Right lobe of liver (tissue), 4 donors: ENCODE data around the gene MAN2B2.

ENCODE experiments used
- CTCF ChIP-seq, 4 donors: fragments of 200-600 bp in 3 of 4; fragments of 450-650 bp in 1 of 4; IDR thresholded peaks; one replicate each; pipeline versions ENCODE4 v1.5.1 to v1.8.0; 2016 to 2022; ENCODE audit warnings: antibody characterized with exemption in 4 of 4, mild to moderate bottlenecking in 2 of 4
- POLR2A ChIP-seq: fragments of 450-650 bp; IDR thresholded peaks from one replicate; pipeline ENCODE4 v1.6.1; 2017; ENCODE audit warnings: antibody characterized with exemption, mild to moderate bottlenecking
- donor health status: DM: no; HTN: no; CAD: no.
- donor health status: DM: no; HTN: no; CAD: no.
- donor health status: DM: no; HTN: yes; CAD: no.

GRCh38 chr4:6640292-6641163 lies 65.5 kb downstream of the MAN2B2 start, which contains the start of gene MRFAP1:
- TF ChIP-seq POLR2A = no peak
- no peak for TF ChIP-seq CTCF (IDR thresholded peaks at IDR 0.05)
